A673 (cell line): ENCODE measurements around the gene UBE3C. TPM values are rescaled to one million over a fixed set of nuclear protein-coding genes. Genes with fewer than 3 reads are reported as not detected.

Source experiments
- BruUV-seq: library from RNA; stranded (reverse); fragments of 400-500 nt; replicated peaks from 2 replicates; lab custom pipeline; 2021; lab: Mats Ljungman, UMichigan
- CTCF ChIA-PET: fragments of 300-600 bp; sonication (Branson Sonifier 250); formaldehyde crosslinking; loops from one replicate; lab custom pipeline; 2022; ENCODE audit warnings: antibody characterized with exemption; lab: Charles Lee
- POLR2A ChIA-PET: fragments of 300-600 bp; sonication (Branson Sonifier 250); formaldehyde crosslinking; loops from one replicate; lab custom pipeline; 2022; ENCODE audit warnings: antibody characterized with exemption; ENCODE audit not compliant: low non-redundant PET; lab: Charles Lee
- DNase-seq: peaks from one replicate; pipeline ENCODE4 v3.0.0-alpha.2; 2015; ENCODE audit warnings: low spot score
- H3K27ac ChIP-seq: fragments of 200-600 bp; sonication (generic); 2 replicates; pipeline ENCODE4 v1.5.1; 2016; ENCODE audit warnings: mixed run types, low read depth, mild to moderate bottlenecking, mixed read lengths, antibody characterized with exemption, low read length; ENCODE audit not compliant: poor library complexity, severe bottlenecking
- H3K27me3 ChIP-seq: fragments of 200-600 bp; sonication (generic); replicated peaks from 2 replicates; pipeline ENCODE4 v1.6.1; 2017; ENCODE audit warnings: mixed run types, low read depth, mild to moderate bottlenecking, mixed read lengths, antibody characterized with exemption, low read length; ENCODE audit not compliant: insufficient read depth, poor library complexity
- H3K36me3 ChIP-seq: fragments of 200-600 bp; sonication (generic); 2 replicates; pipeline ENCODE4 v1.6.1; 2016; ENCODE audit warnings: mixed run types, mild to moderate bottlenecking, mixed read lengths, antibody characterized with exemption, low read length; ENCODE audit not compliant: insufficient read depth, poor library complexity, severe bottlenecking
- H3K4me1 ChIP-seq: fragments of 200-600 bp; sonication (generic); 2 replicates; pipeline ENCODE4 v1.6.1; 2017; ENCODE audit warnings: mixed run types, mild to moderate bottlenecking, mixed read lengths, antibody characterized with exemption, low read length; ENCODE audit not compliant: insufficient read depth, poor library complexity, severe bottlenecking
- H3K4me3 ChIP-seq: fragments of 200-600 bp; sonication (generic); 2 replicates; pipeline ENCODE4 v1.5.1; 2016; ENCODE audit warnings: low read depth, mixed run types, mild to moderate bottlenecking, mixed read lengths, low read length; ENCODE audit not compliant: poor library complexity, severe bottlenecking
- H3K9me3 ChIP-seq: fragments of 200-600 bp; sonication (generic); 2 replicates; pipeline ENCODE4 v1.6.1; 2016; ENCODE audit warnings: mixed run types, low read depth, mild to moderate bottlenecking, mixed read lengths, antibody characterized with exemption, low read length; ENCODE audit not compliant: poor library complexity, severe bottlenecking
- CTCF ChIP-seq: fragments of 300-800, 200-600 bp; sonication (generic); conservative IDR thresholded peaks from 2 replicates; pipeline ENCODE4 v1.5.1; 2017; ENCODE audit warnings: low read depth, mild to moderate bottlenecking, antibody characterized with exemption, low read length, moderate library complexity, mixed read lengths
- EZH2 ChIP-seq: fragments of 200-600 bp; sonication (generic); IDR thresholded peaks from 2 replicates; pipeline ENCODE4 v1.6.1; 2017; ENCODE audit warnings: borderline replicate concordance, low read depth, mild to moderate bottlenecking, mixed read lengths, antibody characterized with exemption, low read length; ENCODE audit not compliant: poor library complexity, severe bottlenecking
- intact Hi-C: fragments of 100-400 bp; cut with micrococcal nuclease; formaldehyde crosslinking; loops from one replicate; pipeline ENCODE4 v1.10.0; 2022; ENCODE audit not compliant: unreplicated experiment
- total RNA-seq: library from RNA; stranded (reverse); gene quantifications from 2 replicates; pipeline ENCODE4 v1.2.3, GENCODE V29; 2021

UBE3C gene
- total RNA-seq, 1 experiment from 2014 or later = 77.9 TPM

GRCh38 chr7:157151626-157152339 is 13.1 kb downstream of the UBE3C start:
- ChIA-PET CTCF (no interaction called here), POLR2A (no interaction called here)

GRCh38 chr7:157152391-157152937 is 13.7 kb downstream of the UBE3C start:
- Histone ChIP-seq H3K36me3 (no peaks in the 10 kb centered on the region), H3K4me3 (no peak overlapping the region), H3K27me3 (no peaks in the 10 kb centered on the region), H3K9me3 (no peaks in the 10 kb centered on the region), H3K4me1 (peaks cover 32% of the 10 kb centered on the region), H3K27ac (no peak overlapping the region)
- ChIA-PET POLR2A (no interaction called here), CTCF (interaction anchor here (0.6 kb wide), 1 partner anchor 122 kb away, joined by 4 read pairs; no protein-coding TSS in a partner anchor)
- TF ChIP-seq EZH2 (no peak), CTCF (no peak)
- intact Hi-C loops = no loop called here
- no TSS peak for BruUV-seq
- no peak for DNase-seq

More at GRCh38 chr7:157151626-157152339, 13.1 kb downstream of the UBE3C start:
- H3K27me3 ChIP-seq = no peaks in the 10 kb centered on the region
- intact Hi-C loops = no loop called here
- no peaks in the 10 kb centered on the region for H3K9me3 ChIP-seq
- no peak for DNase-seq
- peaks cover 38% of the 10 kb centered on the region for H3K4me1 ChIP-seq
- no peak overlapping the region for H3K27ac ChIP-seq
- TF ChIP-seq EZH2 (no peak), CTCF (no peak)
- no peaks in the 10 kb centered on the region for H3K36me3 ChIP-seq
- no peak overlapping the region for H3K4me3 ChIP-seq
- no TSS peak for BruUV-seq

- BruUV-seq = no TSS peak
Measured at GRCh38 chr7:157153260-157153659, 14.5 kb downstream of the UBE3C start.

More at GRCh38 chr7:157153260-157153659, 14.5 kb downstream of the UBE3C start:
- ChIA-PET CTCF (interaction anchor here (0.6 kb wide), 1 partner anchor 121 kb away, joined by 4 read pairs; no protein-coding TSS in a partner anchor), POLR2A (no interaction called here)
- Histone ChIP-seq H3K4me3 (no peak overlapping the region), H3K27me3 (no peaks in the 10 kb centered on the region), H3K27ac (no peak overlapping the region), H3K9me3 (no peaks in the 10 kb centered on the region), H3K36me3 (no peaks in the 10 kb centered on the region), H3K4me1 (peaks cover 28% of the 10 kb centered on the region)
- no peak for DNase-seq
- intact Hi-C loops = no loop called here
- TF ChIP-seq EZH2 (no peak), CTCF (no peak)
